Measurements from ENCODE around the gene ZNF577. TPM values are rescaled to one million over a fixed set of nuclear protein-coding genes. Genes with fewer than 3 reads are reported as not detected.

The ZNF577 gene
- total and polyA plus RNA-seq, 2 donors (not counting 3 experiments of a cell fraction or from before 2014, with no cell fraction given), result 4.0 to 4.7 TPM

- Histone ChIP-seq H3K36me3 (ENCODE audit: control insufficient read depth in 2 of 2, extremely low read depth in 1 of 2, insufficient read depth in 2 of 2, low read length in 2 of 2) (no peaks in the 10 kb centered on the region), H3K4me2 (ENCODE audit: insufficient read depth, low read length) (no peak overlapping the region), H2AFZ (ENCODE audit: low read depth, low read length) (no peak overlapping the region), H3K27me3 (ENCODE audit: control insufficient read depth in 2 of 2, insufficient read depth in 2 of 2, low read length in 2 of 2) (no peaks in the 10 kb centered on the region), H4K20me1 (replicated peaks; ENCODE audit: control insufficient read depth, extremely low read depth, insufficient read depth, low read length) (no peaks in the 10 kb centered on the region), H3K4me1 (ENCODE audit: control insufficient read depth, extremely low read depth, insufficient read depth, low read length) (no peaks in the 10 kb centered on the region), H3K79me2 (ENCODE audit: control insufficient read depth, insufficient read depth, low read length) (no peaks in the 10 kb centered on the region), H3K27ac (ENCODE audit: insufficient read depth, low read depth, low read length) (no peak overlapping the region), H3K9me1 (replicated peaks; ENCODE audit: control insufficient read depth, extremely low read depth, insufficient read depth, low read length) (no peaks in the 10 kb centered on the region), H3K9me3 (replicated peaks; ENCODE audit: control insufficient read depth, insufficient read depth, low read length) (peaks cover 2% of the 10 kb centered on the region), H3K4me3 (replicated peaks in 1 of 3; ENCODE audit: insufficient read depth in 1 of 3, low read depth in 1 of 3, low read length in 3 of 3) (no peak overlapping the region), H3K9ac (replicated peaks; ENCODE audit: extremely low read depth, insufficient read depth, low read length) (no peak overlapping the region)
- ChIA-PET POLR2A (no interaction called here), CTCF (no interaction called here)
- BruUV-seq (replicated peaks), result no TSS peak
- dilution Hi-C loops (cut with MboI; ENCODE audit: extremely low pct_ligation_motif_present, low sequenced_read_pairs) (no loop called here), intact Hi-C loops (cut with micrococcal nuclease) (no loop called here)
- FAIRE-seq, result no peak
- no peak for DNase-seq (ENCODE audit: low read depth, low spot score)
- TF ChIP-seq, protein P1, sequence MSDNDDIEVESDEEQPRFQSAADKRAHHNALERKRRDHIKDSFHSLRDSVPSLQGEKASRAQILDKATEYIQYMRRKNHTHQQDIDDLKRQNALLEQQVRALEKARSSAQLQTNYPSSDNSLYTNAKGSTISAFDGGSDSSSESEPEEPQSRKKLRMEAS (IDR thresholded peaks at IDR 0.05; ENCODE audit: insufficient read depth, insufficient read length), result no peak
- TF ChIP-seq EZH2 (IDR thresholded peaks at IDR 0.05; ENCODE audit: borderline replicate concordance, low read depth, low read length, severe bottlenecking), result no peak
- TF ChIP-seq GATA2 (IDR thresholded peaks at IDR 0.05; ENCODE audit: insufficient read depth, insufficient read length, low read depth, low read length), result no peak
- TF ChIP-seq POLR2A (IDR thresholded peaks at IDR 0.05; ENCODE audit: low read depth, low read length), result no peak
- TF ChIP-seq CTCF (IDR thresholded peaks at IDR 0.05; ENCODE audit: extremely low read depth in 1 of 2, insufficient read depth in 1 of 2, low read depth in 1 of 2, low read length in 2 of 2), result no peak
- no peak for TF ChIP-seq JUN (IDR thresholded peaks at IDR 0.05; ENCODE audit: borderline replicate concordance, insufficient read depth, insufficient read length, low read depth)
- TF ChIP-seq FOS (IDR thresholded peaks at IDR 0.05; ENCODE audit: borderline replicate concordance, insufficient read depth, low read length), result no peak
- no peak for TF ChIP-seq POLR2AphosphoS5 (IDR thresholded peaks at IDR 0.05; ENCODE audit: insufficient read depth, low read depth, low read length)
- no peak for TF ChIP-seq MYC (IDR thresholded peaks at IDR 0.05; ENCODE audit: low read depth, low read length)
Observed at GRCh38 chr19:51822946-51823345, 64.8 kb downstream of the ZNF577 start.

All from endothelial cell of umbilical vein (primary cell).